Endometrium (tissue), 2 donors: ENCODE measurements around the gene METTL24.

ENCODE experiments used
- FAIRE-seq: peaks from 2 replicates; lab custom pipeline; 2012; peaks lifted over from hg19 to GRCh38; lab: Jason Lieb, UNC
- donor health status: control.
- donor health status: control.

Gene METTL24, protein sequence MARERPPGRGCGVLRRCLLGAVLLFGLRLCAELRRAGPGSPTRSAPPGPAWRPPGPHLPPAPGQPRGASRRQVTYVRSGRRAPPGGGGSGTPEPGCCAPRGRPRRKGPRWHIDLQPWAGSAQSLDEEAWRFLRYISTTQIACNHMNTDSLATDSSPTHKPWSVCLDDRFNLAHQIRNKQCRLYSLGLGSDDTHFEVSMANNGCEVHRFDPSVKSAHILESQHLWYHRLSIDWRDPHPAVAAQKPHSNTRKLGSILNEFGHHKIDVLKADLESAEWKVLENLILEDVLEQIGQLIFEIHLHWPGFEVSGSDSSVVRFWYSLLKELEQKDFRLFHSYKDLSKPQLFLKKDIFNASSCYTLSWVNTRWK

GRCh38 chr6:110357664-110358552 lies at the start of gene METTL24:
Gene METTL24, minus strand, starts transcription at chr6:110358349. Its CDS starts 77 bp downstream, at chr6:110358272.
- FAIRE-seq: no peak

GRCh38 chr6:110404607-110405006 lies 46.5 kb upstream of the METTL24 start:
- FAIRE-seq: no peak

DNA sequence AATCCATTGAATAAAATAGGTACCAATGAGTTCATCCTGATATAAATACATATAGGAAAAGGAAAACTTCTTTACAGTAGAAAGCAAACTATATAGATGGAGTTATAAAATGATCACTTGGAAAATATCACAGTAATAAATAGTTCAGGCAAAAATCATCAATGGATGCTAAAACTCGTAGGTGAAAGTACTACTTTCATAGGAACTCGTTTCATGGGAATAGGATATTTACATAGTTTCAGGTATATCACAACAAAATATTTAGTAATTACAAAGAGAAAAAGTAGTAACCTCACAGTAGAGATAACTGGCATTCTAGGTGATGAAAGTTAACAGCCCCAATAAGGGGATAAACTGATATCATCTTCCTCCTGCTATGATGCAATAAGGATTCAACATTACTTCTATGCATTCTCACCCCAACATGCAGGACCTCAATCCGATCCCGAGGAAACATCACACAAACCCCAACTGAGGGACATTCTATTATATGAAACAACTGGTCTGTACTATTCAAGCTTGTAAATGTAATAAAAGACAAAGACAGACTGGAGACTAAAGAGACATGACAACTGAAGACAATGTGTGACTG lies 43.5 kb upstream of the METTL24 start:
- no peak for FAIRE-seq

DNA sequence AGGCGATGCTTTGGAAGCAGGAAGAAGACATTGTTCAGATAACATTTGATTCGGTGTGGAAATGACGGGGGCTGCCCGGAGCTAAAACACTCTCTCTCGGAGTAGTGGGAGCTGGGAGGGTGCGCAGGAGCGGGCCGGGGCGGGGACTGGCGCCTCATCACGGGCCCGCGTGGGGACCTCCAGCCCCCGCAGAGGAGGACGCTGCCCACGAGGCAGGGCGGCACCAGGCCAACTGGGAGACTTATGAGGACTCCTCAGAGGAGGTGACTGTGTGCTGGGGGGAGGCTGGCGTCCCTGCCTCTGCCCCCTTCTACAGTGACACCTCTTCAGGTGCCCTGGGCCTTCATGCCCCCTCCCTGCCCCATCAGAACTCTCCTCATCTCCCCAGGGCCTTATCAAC lies 42.1 kb upstream of the METTL24 start:
- no peak for FAIRE-seq

DNA sequence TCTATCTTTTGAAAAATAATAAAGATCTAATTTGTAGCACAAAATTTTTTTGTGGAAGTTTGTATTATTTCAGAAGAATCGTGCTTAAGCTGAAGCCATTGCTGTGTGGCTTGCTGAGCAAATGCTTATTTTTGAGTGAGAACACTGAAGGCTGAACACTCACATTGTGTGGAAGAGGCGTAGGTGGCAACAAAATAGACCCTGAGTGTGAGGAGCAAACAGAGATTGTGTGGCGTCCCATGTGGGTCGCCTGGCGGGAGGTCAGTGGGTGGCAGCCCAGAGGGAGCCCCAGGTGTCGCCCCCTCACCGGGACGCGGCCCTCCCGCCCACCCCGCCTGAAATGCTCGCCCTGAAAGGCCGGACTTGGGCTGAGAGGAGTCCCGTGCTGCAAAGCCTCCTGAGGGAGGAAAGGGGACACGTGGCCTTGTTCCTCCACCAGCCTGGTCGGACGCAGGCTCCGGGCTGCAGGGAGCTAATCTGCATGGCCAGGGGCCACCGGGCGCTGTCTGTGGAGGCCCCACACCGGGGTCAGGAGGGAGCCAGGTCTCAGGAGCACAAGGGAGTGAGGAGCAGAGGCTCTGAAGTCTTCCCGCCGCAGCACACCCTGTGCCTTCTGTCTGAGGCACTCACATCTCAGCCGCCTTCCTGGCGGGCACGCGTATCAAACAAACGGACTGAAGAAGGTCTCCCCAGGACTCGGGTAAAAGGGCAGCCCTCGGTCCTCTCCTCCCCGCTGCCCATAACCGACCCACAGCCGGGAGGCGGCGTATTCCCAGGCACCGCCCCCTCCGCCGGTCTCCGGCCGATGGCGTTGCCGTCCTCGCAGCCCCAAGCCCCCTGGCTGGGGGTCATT lies 41.3 kb upstream of the METTL24 start:
- FAIRE-seq: no peak

- FAIRE-seq: no peak
Observed at GRCh38 chr6:110398778-110399177, 40.6 kb upstream of the METTL24 start.

- no peak for FAIRE-seq
Observed at GRCh38 chr6:110395221-110395620, 37.1 kb upstream of the METTL24 start.

DNA sequence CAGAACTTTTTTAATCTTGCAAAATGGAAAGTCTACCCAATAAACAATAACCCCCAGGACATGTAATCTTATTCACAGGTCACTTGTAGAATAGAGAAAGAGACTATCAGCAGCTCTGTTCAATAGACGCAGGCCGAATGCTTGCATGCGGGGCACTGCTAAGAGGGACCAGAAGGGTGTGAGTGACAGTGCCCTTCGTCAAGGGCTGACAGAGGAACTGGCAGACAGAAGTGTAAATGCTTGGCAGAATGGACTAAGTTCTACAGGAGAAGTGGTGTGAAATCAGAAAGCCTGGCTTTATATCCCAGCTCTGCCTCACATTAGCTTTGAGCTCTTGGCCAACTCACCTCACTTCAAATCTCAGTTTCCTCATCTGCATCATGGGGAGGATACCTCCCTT lies 36.3 kb upstream of the METTL24 start:
- no peak for FAIRE-seq

DNA sequence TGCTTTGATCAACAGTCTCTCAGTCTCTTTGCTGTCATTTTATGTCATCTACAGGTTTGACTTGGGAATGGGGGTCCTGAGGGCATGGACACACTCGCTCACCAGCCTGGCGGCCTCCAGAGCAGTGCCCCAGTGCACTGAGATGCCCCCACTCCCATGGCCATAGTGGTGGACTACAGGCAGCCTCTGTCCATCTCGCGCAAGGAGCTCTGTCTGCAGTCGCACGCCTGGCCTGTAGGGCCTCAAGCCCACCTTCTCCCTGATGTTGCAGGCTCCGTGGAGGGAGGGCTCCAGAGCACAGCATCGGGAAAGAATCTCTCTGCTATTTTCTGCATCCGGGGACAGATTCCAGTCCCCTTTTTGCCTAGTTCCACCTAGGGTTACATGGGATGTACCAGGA lies 34.6 kb upstream of the METTL24 start:
- no peak for FAIRE-seq

- no peak for FAIRE-seq
Observed at GRCh38 chr6:110390404-110390803, 32.3 kb upstream of the METTL24 start.

GRCh38 chr6:110389689-110390382 lies 31.7 kb upstream of the METTL24 start:
- FAIRE-seq: no peak

DNA sequence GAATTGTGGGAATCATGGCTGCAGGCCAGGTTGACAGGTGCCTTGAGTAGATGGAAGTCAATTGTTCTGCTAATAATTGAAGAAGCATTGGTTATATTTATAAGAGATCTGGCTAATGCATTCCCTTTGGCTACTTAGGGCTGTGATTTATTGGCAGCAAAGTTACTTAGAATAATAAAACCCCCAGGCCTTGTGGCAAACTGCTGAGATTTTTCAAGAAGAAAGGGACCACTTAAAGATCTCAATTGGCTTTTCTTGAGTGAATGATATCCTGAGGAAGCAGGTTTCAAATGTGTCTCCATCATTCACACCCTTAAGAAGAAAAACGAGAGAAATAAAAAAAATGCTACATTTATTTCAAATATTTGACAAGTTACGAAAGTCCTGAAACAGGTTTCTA lies 29.8 kb upstream of the METTL24 start:
- FAIRE-seq: no peak

- FAIRE-seq: no peak
Observed at GRCh38 chr6:110385458-110385863, 27.3 kb upstream of the METTL24 start.

GRCh38 chr6:110378552-110378951 lies 20.4 kb upstream of the METTL24 start:
- no peak for FAIRE-seq

- FAIRE-seq: no peak
Observed at GRCh38 chr6:110369066-110369465, 10.9 kb upstream of the METTL24 start.

DNA sequence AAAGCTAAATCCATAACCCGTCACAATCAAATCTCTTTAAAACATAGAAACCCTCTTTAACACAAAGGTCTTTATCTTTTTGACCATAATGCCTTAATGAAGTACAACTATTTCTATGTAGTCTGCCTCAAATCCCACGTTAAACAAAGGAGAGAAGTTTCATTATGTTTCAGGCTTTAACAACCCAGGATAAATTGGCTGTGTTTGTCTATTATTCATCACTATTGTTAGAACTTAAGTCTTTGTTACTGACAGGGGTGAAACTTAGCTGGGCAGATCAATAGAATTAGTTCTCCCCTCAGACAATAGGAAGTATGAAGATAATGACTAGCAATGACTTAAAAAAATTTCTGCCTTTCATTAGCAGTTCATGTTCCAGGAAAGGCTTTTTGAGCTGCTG lies 10.1 kb upstream of the METTL24 start:
- no peak for FAIRE-seq

- no peak for FAIRE-seq
Observed at GRCh38 chr6:110367825-110368224, 9.7 kb upstream of the METTL24 start.

- FAIRE-seq: no peak
Observed at GRCh38 chr6:110366975-110367374, 8.8 kb upstream of the METTL24 start.

DNA sequence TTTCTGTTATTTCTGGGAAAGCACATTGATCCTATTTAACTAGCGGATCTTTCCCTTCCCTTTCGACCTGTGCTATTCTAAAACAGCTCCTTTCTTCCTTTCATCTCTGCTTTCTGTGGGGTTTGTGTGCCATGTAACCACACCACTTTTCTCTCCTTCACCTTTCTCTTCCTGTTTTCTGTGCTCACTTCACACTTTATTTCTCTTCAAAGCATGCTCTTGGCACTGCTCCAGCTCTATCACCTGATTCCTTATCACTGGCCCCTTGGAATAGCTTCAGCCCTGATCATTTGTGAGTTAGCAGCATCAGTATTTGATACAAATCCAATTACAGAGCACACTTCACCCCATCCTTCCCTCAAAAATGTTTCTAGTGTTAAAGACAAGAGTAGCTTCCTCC lies 8.1 kb upstream of the METTL24 start:
- FAIRE-seq: no peak

DNA sequence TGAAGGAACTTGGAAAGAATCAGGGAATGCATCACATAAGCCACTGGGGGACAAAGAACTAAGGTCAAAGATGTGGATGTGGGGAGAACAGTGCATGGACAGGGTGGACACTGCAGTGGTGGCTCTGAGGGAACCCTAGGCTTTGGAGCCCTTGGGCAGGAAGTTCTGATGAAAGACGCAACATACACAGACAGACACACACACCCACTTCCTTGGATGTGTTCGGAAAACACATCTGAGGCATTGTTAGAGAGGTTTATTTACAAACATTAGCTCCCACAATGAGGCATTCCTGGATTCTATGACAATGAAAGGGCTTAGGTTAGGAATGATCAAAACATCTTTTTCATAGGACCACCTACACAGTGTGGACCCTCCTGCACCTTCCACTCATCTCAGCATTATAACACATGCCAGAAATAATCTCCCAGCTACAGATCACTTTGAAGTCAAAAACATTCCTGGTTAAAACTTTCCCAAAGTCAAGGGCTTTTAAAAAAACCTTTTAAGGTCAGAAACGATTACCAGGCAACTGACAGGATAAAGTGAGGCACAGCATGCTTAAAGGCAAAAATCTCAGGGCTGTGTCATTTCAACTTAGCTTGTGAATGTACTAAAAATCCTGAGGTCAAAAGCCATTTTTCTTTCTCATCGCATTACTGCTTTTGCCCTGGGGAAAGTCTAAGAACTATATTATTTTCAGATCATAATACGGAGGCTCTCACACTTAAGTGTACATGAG lies 6.4 kb upstream of the METTL24 start:
- no peak for FAIRE-seq

DNA sequence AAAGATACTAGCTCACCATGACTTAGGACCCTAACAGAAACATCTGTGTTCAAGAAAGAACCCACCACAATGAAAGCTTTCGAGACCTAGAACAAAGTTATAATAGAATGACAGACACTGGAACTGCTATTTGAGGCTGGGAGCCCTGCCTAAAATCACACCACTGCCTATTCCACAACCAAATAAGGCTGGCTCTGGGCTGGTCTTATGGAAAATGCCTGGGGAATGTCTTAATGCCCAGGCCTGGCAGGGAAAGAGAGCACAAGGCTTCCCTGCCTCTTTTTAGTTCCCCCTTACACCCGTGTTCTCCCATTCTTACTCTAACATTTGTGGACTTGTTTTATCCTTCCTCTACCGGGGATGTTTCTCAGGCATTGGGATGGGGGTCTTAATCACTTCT lies 5.6 kb upstream of the METTL24 start:
- FAIRE-seq: no peak
